H9 (cell line): ENCODE measurements around the gene ZNF236. TPM values are rescaled to one million over a fixed set of nuclear protein-coding genes. Genes with fewer than 3 reads are reported as not detected.

Source experiments
- DNase-seq: peaks from one replicate; pipeline ENCODE4 v3.0.0-alpha.2; 2017
- H2AFZ ChIP-seq: one replicate; pipeline ENCODE4 v1.6.1; 2013; ENCODE audit warnings: mild to moderate bottlenecking, low read length, control low read depth, moderate library complexity
- H2AK5ac ChIP-seq: 2 replicates; pipeline ENCODE4 v1.6.1; 2013; ENCODE audit warnings: low read length, control low read depth, mixed read lengths; ENCODE audit not compliant: insufficient read length
- H2BK120ac ChIP-seq: one replicate; pipeline ENCODE4 v1.6.1; 2013; ENCODE audit warnings: low read depth, mild to moderate bottlenecking, low read length, control low read depth, inconsistent platforms; ENCODE audit not compliant: poor library complexity, severe bottlenecking
- H2BK12ac ChIP-seq: 2 replicates; pipeline ENCODE4 v1.6.1; 2013; ENCODE audit warnings: low read length, control low read depth, mixed read lengths, low read depth; ENCODE audit not compliant: insufficient read length
- H2BK15ac ChIP-seq: 2 replicates; pipeline ENCODE4 v1.6.1; 2013; ENCODE audit warnings: low read depth, low read length, control low read depth
- H2BK20ac ChIP-seq: one replicate; pipeline ENCODE4 v1.6.1; 2013; ENCODE audit warnings: low read depth, mild to moderate bottlenecking, low read length, control low read depth, inconsistent platforms; ENCODE audit not compliant: poor library complexity, severe bottlenecking
- H2BK5ac ChIP-seq: 2 replicates; pipeline ENCODE4 v1.6.1; 2013; ENCODE audit warnings: low read length, control low read depth, mixed read lengths; ENCODE audit not compliant: insufficient read length
- H3K14ac ChIP-seq: 2 replicates; pipeline ENCODE4 v1.6.1; 2013; ENCODE audit warnings: low read length, control low read depth; ENCODE audit not compliant: insufficient read depth
- H3K18ac ChIP-seq: 2 replicates; pipeline ENCODE4 v1.6.1; 2013; ENCODE audit warnings: low read depth, mild to moderate bottlenecking, mixed read lengths, low read length, control low read depth; ENCODE audit not compliant: insufficient read length
- H3K23ac ChIP-seq: 2 replicates; pipeline ENCODE4 v1.6.1; 2013; ENCODE audit warnings: low read length, control low read depth, mixed read lengths, low read depth; ENCODE audit not compliant: insufficient read length
- H3K23me2 ChIP-seq: 2 replicates; pipeline ENCODE4 v1.6.1; 2013; ENCODE audit warnings: low read depth, mild to moderate bottlenecking, mixed read lengths, low read length, control low read depth; ENCODE audit not compliant: insufficient read length, poor library complexity, severe bottlenecking
- H3K27ac ChIP-seq: 2 replicates; pipeline ENCODE4 v1.5.1; 2013; ENCODE audit warnings: low read length, control low read depth, mixed read lengths, low read depth; ENCODE audit not compliant: insufficient read length
- H3K27me3 ChIP-seq: 2 replicates; pipeline ENCODE4 v1.6.1; 2013; ENCODE audit warnings: low read length, control low read depth, inconsistent platforms; ENCODE audit not compliant: insufficient read depth
- H3K4ac ChIP-seq: 2 replicates; pipeline ENCODE4 v1.6.1; 2013; ENCODE audit warnings: low read depth, mild to moderate bottlenecking, control low read depth, inconsistent platforms, low read length, moderate library complexity
- H3K4me1 ChIP-seq: 2 replicates; pipeline ENCODE4 v1.6.1; 2013; ENCODE audit warnings: low read length, control low read depth, inconsistent platforms; ENCODE audit not compliant: insufficient read depth
- H3K4me2 ChIP-seq: 2 replicates; pipeline ENCODE4 v1.6.1; 2013; ENCODE audit warnings: low read length, control low read depth, mixed read lengths; ENCODE audit not compliant: insufficient read length, insufficient read depth
- H3K56ac ChIP-seq: 2 replicates; pipeline ENCODE4 v1.6.1; 2013; ENCODE audit warnings: low read depth, mild to moderate bottlenecking, mixed read lengths, low read length, control low read depth; ENCODE audit not compliant: insufficient read length
- H3K79me1 ChIP-seq: 2 replicates; pipeline ENCODE4 v1.6.1; 2013; ENCODE audit warnings: low read depth, mild to moderate bottlenecking, moderate library complexity, low read length, control low read depth, inconsistent platforms; ENCODE audit not compliant: insufficient read depth, poor library complexity, severe bottlenecking
- H3K79me2 ChIP-seq: 2 replicates; pipeline ENCODE4 v1.6.1; 2013; ENCODE audit warnings: low read length, control low read depth, inconsistent platforms; ENCODE audit not compliant: insufficient read depth
- H3K9ac ChIP-seq: 2 replicates; pipeline ENCODE4 v1.6.1; 2013; ENCODE audit warnings: low read length, control low read depth, mixed read lengths; ENCODE audit not compliant: insufficient read length; ENCODE audit errors: extremely low read depth
- H3K9me3 ChIP-seq: one replicate; pipeline ENCODE4 v1.6.1; 2013; ENCODE audit warnings: low read depth, low read length, inconsistent platforms; ENCODE audit not compliant: control insufficient read depth
- H3T11ph ChIP-seq: one replicate; pipeline ENCODE4 v1.6.1; 2013; ENCODE audit warnings: mild to moderate bottlenecking, low read length, control low read depth, inconsistent platforms
- H4K20me1 ChIP-seq: one replicate; pipeline ENCODE4 v1.6.1; 2013; ENCODE audit not compliant: control insufficient read depth, insufficient read length, insufficient read depth
- H4K5ac ChIP-seq: 2 replicates; pipeline ENCODE4 v1.6.1; 2013; ENCODE audit warnings: low read depth, mild to moderate bottlenecking, mixed read lengths, low read length, control low read depth; ENCODE audit not compliant: insufficient read length
- H4K8ac ChIP-seq: replicated peaks from 2 replicates; pipeline ENCODE4 v1.6.1; 2013; ENCODE audit warnings: low read length, control low read depth, mixed read lengths, low read depth; ENCODE audit not compliant: insufficient read length
- H4K91ac ChIP-seq: 2 replicates; pipeline ENCODE4 v1.6.1; 2013; ENCODE audit warnings: low read depth, mild to moderate bottlenecking, moderate library complexity, mixed read lengths, low read length, control low read depth; ENCODE audit not compliant: insufficient read length
- H3K27ac Mint-ChIP-seq, 3 experiments: 2 replicates in 2 of 3; 3 replicates in 1 of 3; pipeline ENCODE4 v1.8.0; 2020 to 2021; ENCODE audit warnings: mixed read lengths in 3 of 3, mild to moderate bottlenecking in 1 of 3, moderate library complexity in 1 of 3
- H3K27me3 Mint-ChIP-seq: 2 replicates; pipeline ENCODE4 v1.8.0; 2021; ENCODE audit warnings: low read depth, mild to moderate bottlenecking, moderate library complexity, mixed read lengths
- H3K36me3 Mint-ChIP-seq, 3 experiments: 2 replicates in 2 of 3; 3 replicates in 1 of 3; pipeline ENCODE4 v1.8.0; 2020 to 2021; ENCODE audit warnings: low read depth in 3 of 3, mixed read lengths in 3 of 3; ENCODE audit not compliant: insufficient read depth in 1 of 3
- H3K4me1 Mint-ChIP-seq, 2 experiments: 2 replicates each; pipeline ENCODE4 v1.8.0; 2020; ENCODE audit warnings: mixed read lengths in 2 of 2
- H3K4me3 Mint-ChIP-seq, 2 experiments: 2 replicates in 1 of 2; 3 replicates in 1 of 2; pipeline ENCODE4 v1.8.0; 2020 to 2021; ENCODE audit warnings: mild to moderate bottlenecking in 2 of 2, mixed read lengths in 2 of 2, moderate library complexity in 1 of 2
- H3K9me3 Mint-ChIP-seq, 2 experiments: 2 replicates in 1 of 2; 3 replicates in 1 of 2; pipeline ENCODE4 v1.8.0; 2020; ENCODE audit warnings: mild to moderate bottlenecking in 2 of 2, mixed read lengths in 2 of 2, moderate library complexity in 1 of 2
- CTCF ChIP-seq: fragments of 200-600 bp; sonication (generic); conservative IDR thresholded peaks from 3 replicates; pipeline ENCODE4 v1.8.0; 2021; ENCODE audit warnings: antibody characterized with exemption, mild to moderate bottlenecking
- WGBS: extraction: QIAGEN DNeasy Blood & Tissue Kit; methylation state at CpG from one replicate; pipeline ENCODE4 v1.1.7; 2013; ENCODE audit warnings: missing lambda C conversion rate, low lambda C conversion rate, mixed read lengths; ENCODE audit not compliant: insufficient read length; ENCODE audit errors: extremely low coverage; 5-methylcytosine and 5-hydroxymethylcytosine counted together
- total RNA-seq: library from RNA; stranded (reverse); gene quantifications from 2 replicates; pipeline ENCODE4 v1.2.1, GENCODE V29; 2021

ZNF236 gene
- total RNA-seq, 1 experiment from 2014 or later: 16.0 TPM

GRCh38 chr18:76983613-76984051 is 161.3 kb downstream of the ZNF236 start:
- H3K9me3 Mint-ChIP-seq: no peaks in the 10 kb centered on the region
- Histone ChIP-seq H3K4me2 (no peak overlapping the region), H3K27me3 (no peaks in the 10 kb centered on the region), H3K4me1 (peaks cover 7% of the 10 kb centered on the region), H2BK5ac (no peak overlapping the region), H4K20me1 (no peaks in the 10 kb centered on the region), H2AK5ac (no peak overlapping the region), H4K8ac (no peak overlapping the region), H3K4ac (no peak overlapping the region), H4K5ac (no peak overlapping the region), H4K91ac (no peak overlapping the region), H2BK120ac (no peak overlapping the region), H2BK15ac (no peak overlapping the region), H3K18ac (no peak overlapping the region), H3K27ac (no peak overlapping the region), H3K79me2 (no peaks in the 10 kb centered on the region), H3K23me2 (no peaks in the 10 kb centered on the region), H3K23ac (no peak overlapping the region), H3T11ph (no peak overlapping the region), H3K14ac (no peak overlapping the region), H2BK12ac (no peak overlapping the region), H3K56ac (no peak overlapping the region), H3K9ac (no peak overlapping the region), H3K9me3 (no peaks in the 10 kb centered on the region), H2AFZ (no peak overlapping the region), H3K79me1 (no peaks in the 10 kb centered on the region), H2BK20ac (no peak overlapping the region)
- no peak for TF ChIP-seq CTCF
- peaks cover 0 to 6% (median 1%) of the 10 kb centered on the region in 3 experiments; a peak in 3 of 7 replicates for H3K36me3 Mint-ChIP-seq
- H3K27me3 Mint-ChIP-seq: peaks cover 3% of the 10 kb centered on the region
- H3K4me3 Mint-ChIP-seq: no peak overlapping the region
- DNase-seq: peak; percentile 31
- H3K27ac Mint-ChIP-seq: peak overlapping the region in 2 of 3 experiments; percentile 68 to 95; a peak in 2 of 7 replicates
- peaks cover 46 to 47% of the 10 kb centered on the region in 2 experiments for H3K4me1 Mint-ChIP-seq
- no CpG with 5 or more reads among the region's 10 CpGs for WGBS
